ENCODE measurements around the gene PBX2.
A peak's percentile ranks its signal among the peaks of the same experiment; 100 is the strongest.
"Not testable (repeated sequence)": the region's sequence is repeated elsewhere in the genome, so short reads cannot be mapped to it uniquely, and the experiment has no call there.

Gene PBX2

DNA sequence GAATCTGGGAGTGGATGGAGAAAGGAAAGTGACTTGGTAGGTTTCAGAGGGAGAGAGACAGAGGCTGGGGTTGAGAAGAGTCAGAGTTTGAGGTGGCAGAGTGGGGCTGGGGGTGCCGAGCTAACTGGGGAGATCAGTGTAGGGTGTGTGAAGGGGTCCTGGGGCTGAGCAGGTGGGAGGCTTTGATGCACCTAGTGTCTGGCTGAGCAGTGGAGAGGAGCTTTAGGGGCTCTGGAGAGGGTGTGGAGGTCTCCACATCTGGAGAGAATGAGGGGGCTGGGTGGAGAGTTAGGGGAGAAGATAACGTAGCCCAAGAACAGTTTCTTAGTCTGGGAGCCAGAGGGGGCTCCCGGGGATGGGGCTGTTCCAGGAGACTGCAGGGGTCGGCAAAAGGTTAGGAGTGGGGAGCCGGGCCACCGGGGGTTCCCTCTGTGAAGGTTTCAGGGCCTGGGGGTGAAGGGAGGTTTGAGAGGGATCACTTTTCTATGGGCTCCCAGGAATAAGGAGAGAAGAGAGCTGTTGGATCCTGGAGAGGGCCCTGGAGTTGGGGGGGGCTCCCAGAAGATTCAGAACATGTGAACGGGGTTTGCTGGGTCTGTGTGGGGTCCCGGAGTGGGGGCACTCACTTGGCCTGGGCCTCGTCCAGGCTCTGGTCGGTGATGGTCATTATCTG lies 797 bp downstream of the PBX2 start:
- H3K36me3 Mint-ChIP-seq (ENCODE audit: insufficient read depth), result peaks cover 49% of the 10 kb centered on the region
- H3K27me3 Mint-ChIP-seq, result no peaks in the 10 kb centered on the region
- H3K4me3 Mint-ChIP-seq, result peak overlapping the region; percentile 98
- H3K9me3 Mint-ChIP-seq, result no peaks in the 10 kb centered on the region
- no peak for DNase-seq (ENCODE audit: low spot score in 2 of 2)
- H3K4me1 Mint-ChIP-seq, result peaks cover 71% of the 10 kb centered on the region
- peak overlapping the region; percentile 98 for H3K27ac Mint-ChIP-seq (ENCODE audit: low read depth)
- ATAC-seq (replicated peaks; ENCODE audit: extremely low read depth, poor library complexity, severe bottlenecking), result no peak

DNA sequence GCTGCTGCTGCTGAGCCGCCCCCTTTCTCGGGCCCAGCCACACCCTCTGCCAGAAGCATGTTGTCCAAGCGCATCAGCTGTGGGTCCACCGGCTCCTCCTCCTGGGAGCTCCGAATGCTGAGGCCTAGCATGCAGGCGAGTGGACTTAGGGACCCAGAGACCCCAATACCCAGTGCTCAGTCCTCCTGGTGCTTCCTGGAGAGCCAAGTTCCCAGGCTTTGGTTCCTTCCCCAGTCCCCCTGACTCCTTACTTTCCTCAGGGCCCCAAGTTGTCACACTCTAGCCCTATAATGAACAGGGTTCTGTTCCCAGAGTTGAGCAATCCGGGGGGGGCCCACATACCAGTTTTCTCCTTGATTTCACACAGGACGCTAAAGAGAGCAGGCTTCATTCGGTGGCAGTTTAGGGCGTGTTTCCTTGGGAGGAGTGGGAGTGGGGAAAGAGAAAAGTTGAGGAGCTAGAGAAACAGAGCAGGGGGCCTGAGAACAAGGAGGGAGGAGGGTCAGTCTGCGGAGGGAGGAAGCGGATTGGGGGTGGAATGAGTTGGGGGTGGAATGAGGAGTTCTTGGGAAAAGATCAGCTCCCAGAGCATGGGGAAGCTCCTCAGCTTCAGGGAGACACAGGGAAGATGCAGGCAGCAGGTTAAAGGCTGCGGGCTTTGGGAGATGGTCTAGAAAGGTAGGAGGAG lies 1.5 kb downstream of the PBX2 start:
- Mint-ChIP-seq H3K27me3 (no peaks in the 10 kb centered on the region), H3K4me3 (peak overlapping the region; percentile 98), H3K36me3 (ENCODE audit: insufficient read depth) (peaks cover 49% of the 10 kb centered on the region), H3K9me3 (no peaks in the 10 kb centered on the region), H3K4me1 (peaks cover 64% of the 10 kb centered on the region), H3K27ac (ENCODE audit: low read depth) (peak overlapping the region; percentile 98)
- DNase-seq (ENCODE audit: low spot score in 2 of 2) (no peak), ATAC-seq (replicated peaks; ENCODE audit: extremely low read depth, poor library complexity, severe bottlenecking) (no peak)

DNA sequence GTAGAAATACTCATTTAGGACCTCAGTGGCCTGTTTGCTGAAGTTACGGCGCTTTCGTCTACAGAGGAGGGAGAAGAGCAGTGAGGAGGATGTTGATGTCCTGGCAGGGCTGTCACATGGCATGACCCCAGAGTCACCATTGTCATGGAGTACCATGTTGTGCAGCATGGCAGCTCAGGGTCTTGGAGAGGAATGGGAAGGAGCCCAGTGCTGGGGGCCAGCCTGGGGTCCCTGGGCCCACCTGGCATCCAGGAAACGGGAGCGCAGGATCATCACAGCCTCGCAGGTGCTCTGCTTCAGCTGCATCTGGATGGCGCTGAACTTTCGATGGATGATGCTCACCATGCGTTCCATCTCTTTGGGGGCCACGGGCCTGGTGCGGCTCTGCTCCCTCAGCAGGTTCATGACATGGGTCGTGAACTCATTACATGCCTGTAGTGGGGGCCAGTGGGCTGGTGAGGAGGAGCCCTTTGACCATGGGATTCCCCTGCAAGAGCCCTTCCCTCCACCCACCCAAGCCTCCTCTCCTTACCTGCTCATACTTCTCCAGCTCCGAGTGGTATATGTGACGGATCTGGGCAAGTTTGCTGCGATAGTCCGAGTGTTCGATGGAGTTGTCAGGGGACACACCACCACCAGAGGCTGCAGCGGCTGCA lies 2.1 kb downstream of the PBX2 start:
- Mint-ChIP-seq H3K4me1 (peaks cover 57% of the 10 kb centered on the region), H3K36me3 (ENCODE audit: insufficient read depth) (peaks cover 48% of the 10 kb centered on the region), H3K27ac (ENCODE audit: low read depth) (peak overlapping the region; percentile 98), H3K4me3 (peak overlapping the region; percentile 98)
- not testable (repeated sequence) for DNase-seq (ENCODE audit: low spot score in 2 of 2); ATAC-seq (replicated peaks; ENCODE audit: extremely low read depth, poor library complexity, severe bottlenecking); H3K27me3 Mint-ChIP-seq; H3K9me3 Mint-ChIP-seq

DNA sequence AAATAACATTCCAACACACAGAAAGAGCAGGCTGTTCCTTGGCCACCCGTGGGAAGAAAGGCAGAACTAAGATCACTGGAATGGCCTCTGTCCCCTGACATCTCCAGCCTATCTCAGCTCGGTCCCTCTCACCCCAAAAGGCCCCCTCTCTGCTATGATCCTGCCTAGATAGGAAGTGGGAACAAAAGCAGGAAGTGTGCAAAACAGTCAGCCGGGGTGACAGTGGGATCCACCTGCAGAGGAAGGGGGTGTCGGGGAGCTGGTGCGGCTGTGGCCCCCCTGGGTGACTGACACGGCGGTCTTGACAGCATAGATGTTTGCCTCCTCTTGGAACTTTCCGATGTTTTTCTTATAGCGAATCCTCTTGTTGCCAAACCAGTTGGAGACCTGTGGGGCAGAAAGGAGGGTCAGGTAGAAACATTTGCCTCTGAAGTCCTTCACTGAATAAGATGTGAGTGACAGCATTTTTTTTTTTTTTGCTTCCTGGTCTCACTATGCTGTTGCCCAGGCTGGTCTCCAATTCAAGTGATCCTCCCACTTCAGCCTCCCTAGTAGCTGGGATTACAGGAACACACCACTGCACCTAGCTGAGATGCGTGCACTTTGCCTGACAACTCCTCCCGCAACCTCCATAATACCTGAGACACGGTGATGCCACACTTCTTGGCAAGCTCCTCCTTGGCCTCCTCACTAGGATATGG lies 2.8 kb downstream of the PBX2 start:
- Mint-ChIP-seq H3K36me3 (ENCODE audit: insufficient read depth) (peaks cover 44% of the 10 kb centered on the region), H3K27me3 (no peaks in the 10 kb centered on the region), H3K4me3 (peak overlapping the region; percentile 98), H3K4me1 (peaks cover 50% of the 10 kb centered on the region), H3K9me3 (no peaks in the 10 kb centered on the region), H3K27ac (ENCODE audit: low read depth) (peak overlapping the region; percentile 98)
- ATAC-seq (replicated peaks; ENCODE audit: extremely low read depth, poor library complexity, severe bottlenecking), result no peak
- DNase-seq (ENCODE audit: low spot score in 2 of 2), result no peak

DNA sequence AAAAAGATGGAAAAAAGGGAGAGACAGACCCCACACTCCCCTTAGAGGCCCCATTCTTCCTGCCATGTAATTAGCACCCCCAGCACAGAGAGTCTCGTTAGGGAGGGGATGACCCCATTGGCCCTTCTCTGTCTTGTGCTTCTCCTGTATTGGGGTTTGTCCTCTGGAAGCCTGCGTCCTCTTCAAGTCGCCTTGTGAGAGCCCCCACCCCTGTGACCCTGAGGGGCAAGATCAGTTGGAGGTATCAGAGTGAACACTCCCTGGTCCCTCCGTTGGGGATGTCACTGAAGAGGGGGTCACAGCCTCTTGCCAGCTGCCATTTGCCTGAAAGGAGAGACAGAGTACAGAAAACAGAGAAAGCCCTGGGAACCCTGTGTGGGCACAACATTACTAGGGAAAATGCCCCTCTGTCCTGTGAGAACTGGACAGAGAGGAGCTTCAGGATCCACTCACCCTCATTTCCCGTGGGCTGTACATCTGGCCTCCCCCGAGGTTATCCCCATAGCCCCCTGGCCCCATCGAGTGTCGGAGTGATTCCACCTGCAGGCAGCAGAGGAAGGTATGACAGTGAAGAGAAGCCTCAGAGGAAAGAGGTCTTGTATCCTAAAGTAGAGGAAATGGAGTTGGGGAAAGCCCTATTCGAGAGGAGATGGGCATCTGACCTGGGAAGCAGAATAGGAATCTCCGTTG lies 3.7 kb downstream of the PBX2 start:
- not testable (repeated sequence) for ATAC-seq (replicated peaks; ENCODE audit: extremely low read depth, poor library complexity, severe bottlenecking); H3K9me3 Mint-ChIP-seq; H3K27me3 Mint-ChIP-seq; DNase-seq (ENCODE audit: low spot score in 2 of 2)
- peaks cover 41% of the 10 kb centered on the region for H3K36me3 Mint-ChIP-seq (ENCODE audit: insufficient read depth)
- peaks cover 46% of the 10 kb centered on the region for H3K4me1 Mint-ChIP-seq
- peak overlapping the region; percentile 76 for H3K27ac Mint-ChIP-seq (ENCODE audit: low read depth)
- peak overlapping the region; percentile 98 for H3K4me3 Mint-ChIP-seq

DNA sequence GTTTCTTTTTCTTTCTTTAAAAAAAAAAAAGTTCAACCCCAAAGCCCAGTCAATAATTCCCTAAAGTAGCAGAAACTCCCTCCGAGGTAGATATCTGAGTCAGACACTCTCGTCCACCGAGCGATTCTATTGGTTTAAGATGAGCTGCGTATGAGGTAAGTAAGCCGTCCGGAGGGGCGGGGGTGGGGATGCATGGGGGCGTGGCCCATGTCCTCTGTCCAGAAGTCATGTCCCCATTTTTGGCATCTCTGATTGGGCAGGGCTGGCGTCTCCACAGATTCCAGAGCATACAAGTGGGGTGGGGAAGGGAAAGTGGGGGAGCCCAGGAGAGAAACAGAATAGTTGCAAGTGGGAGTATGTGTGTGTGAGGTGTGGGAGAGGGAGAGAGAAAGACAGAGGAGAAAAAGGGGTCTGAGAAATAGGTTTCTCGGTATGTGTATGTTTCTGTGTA lies 4.3 kb downstream of the PBX2 start:
- not testable (repeated sequence) for DNase-seq (ENCODE audit: low spot score in 2 of 2); H3K9me3 Mint-ChIP-seq; H3K27me3 Mint-ChIP-seq
- peaks cover 44% of the 10 kb centered on the region for H3K36me3 Mint-ChIP-seq (ENCODE audit: insufficient read depth)
- H3K4me1 Mint-ChIP-seq, result peaks cover 45% of the 10 kb centered on the region
- H3K4me3 Mint-ChIP-seq, result peak overlapping the region; percentile 98
- H3K27ac Mint-ChIP-seq (ENCODE audit: low read depth), result peak overlapping the region; percentile 76
- ATAC-seq (replicated peaks; ENCODE audit: extremely low read depth, poor library complexity, severe bottlenecking), result peak; percentile 65

DNA sequence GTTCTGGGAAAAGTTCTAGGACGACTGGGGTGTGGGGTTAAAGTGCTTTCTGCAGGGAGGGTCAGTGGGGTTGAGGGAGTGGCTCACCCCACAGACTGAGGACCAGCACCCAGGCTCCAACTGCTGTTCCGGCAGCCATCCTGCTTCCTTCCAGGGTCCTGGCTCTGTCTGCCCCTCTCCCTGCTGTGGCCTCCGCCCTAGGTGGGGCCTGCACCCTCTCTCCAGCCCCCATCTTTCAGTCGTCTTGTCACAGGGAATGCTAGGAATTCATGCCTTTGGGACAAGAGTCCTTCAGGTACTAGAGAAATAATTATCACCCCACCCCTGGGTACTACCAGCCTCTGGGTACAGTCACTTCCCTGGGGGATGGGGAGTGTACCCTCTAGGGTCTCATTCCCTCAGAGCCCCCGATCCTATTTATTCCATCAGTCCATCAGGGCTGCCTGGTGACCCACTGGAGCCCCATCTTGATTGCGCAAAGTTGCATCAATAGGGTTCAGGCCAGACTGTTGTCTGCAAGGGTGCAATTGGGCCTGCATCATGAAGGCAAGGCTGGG lies 5.8 kb downstream of the PBX2 start, which contains the start of gene AGER:
Gene AGER (minus strand): TSS at position 170 of the 557 bp plus-strand sequence. CDS start 31 bp downstream, at position 139.
- DNase-seq (ENCODE audit: low spot score in 2 of 2), result no peak
- H3K4me1 Mint-ChIP-seq, result peaks cover 52% of the 10 kb centered on the region
- H3K4me3 Mint-ChIP-seq, result no peak within 1 kb of the TSS

DNA sequence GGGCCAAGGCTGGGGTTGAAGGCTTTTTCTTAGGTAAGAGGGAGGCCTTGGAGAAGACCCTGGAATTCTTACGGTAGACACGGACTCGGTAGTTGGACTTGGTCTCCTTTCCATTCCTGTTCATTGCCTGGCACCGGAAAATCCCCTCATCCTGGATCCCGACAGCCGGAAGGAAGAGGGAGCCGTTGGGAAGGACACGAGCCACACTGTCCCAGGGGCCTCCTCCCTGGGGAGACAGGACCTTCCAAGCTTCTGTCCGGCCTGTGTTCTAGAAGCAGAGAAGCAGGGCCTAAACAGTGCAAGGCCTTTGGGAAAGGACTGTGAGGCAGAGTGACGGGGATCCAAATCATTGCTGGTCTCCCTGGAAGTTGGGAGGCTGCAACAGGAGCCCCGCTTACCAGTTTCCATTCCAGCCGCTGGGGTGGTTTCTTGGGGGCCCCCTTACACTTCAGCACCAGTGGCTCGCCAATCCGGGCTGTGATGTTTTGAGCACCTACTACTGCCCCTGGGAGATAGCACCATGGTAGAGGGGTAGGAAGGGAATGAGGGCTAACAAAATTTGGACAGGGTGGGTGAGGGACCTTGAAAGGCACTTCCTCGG lies 6.4 kb downstream of the PBX2 start:
- Mint-ChIP-seq H3K4me1 (peaks cover 52% of the 10 kb centered on the region), H3K27ac (ENCODE audit: low read depth) (no peak overlapping the region), H3K27me3 (no peaks in the 10 kb centered on the region), H3K36me3 (ENCODE audit: insufficient read depth) (peaks cover 47% of the 10 kb centered on the region), H3K4me3 (no peak overlapping the region), H3K9me3 (no peaks in the 10 kb centered on the region)
- ATAC-seq (replicated peaks; ENCODE audit: extremely low read depth, poor library complexity, severe bottlenecking) (no peak), DNase-seq (ENCODE audit: low spot score in 2 of 2) (no peak)

More for the DNA sequence above, 5.8 kb downstream of the PBX2 start, which contains the start of gene AGER:
- H3K27me3 Mint-ChIP-seq, result no peaks in the 10 kb centered on the region
- peaks cover 51% of the 10 kb centered on the region for H3K36me3 Mint-ChIP-seq (ENCODE audit: insufficient read depth)
- ATAC-seq (replicated peaks; ENCODE audit: extremely low read depth, poor library complexity, severe bottlenecking), result no peak
- peak within 1 kb of the TSS; percentile 76 for H3K27ac Mint-ChIP-seq (ENCODE audit: low read depth)
- no peaks in the 10 kb centered on the region for H3K9me3 Mint-ChIP-seq

DNA sequence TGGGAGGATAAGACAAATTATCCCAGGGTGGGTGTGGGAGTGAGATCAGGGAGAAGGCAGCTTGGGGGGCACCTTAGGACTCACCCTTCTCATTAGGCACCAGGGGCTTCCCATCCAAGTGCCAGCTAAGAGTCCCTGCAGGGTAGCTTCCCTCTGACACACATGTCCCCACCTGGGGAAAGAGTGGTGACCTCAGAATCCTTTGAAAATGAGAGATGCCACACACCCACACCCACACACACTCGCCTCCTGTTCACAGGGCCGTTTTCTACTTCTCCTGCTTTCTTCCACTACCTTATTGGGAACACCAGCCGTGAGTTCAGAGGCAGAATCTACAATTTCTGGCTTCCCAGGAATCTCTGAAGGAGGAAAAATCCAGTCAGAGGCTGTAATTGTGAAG lies 7.0 kb downstream of the PBX2 start:
- Mint-ChIP-seq H3K27ac (ENCODE audit: low read depth) (no peak overlapping the region), H3K4me3 (no peak overlapping the region), H3K27me3 (no peaks in the 10 kb centered on the region), H3K4me1 (peaks cover 54% of the 10 kb centered on the region), H3K36me3 (ENCODE audit: insufficient read depth) (peaks cover 47% of the 10 kb centered on the region), H3K9me3 (no peaks in the 10 kb centered on the region)
- no peak for DNase-seq (ENCODE audit: low spot score in 2 of 2)
- ATAC-seq (replicated peaks; ENCODE audit: extremely low read depth, poor library complexity, severe bottlenecking), result no peak

DNA sequence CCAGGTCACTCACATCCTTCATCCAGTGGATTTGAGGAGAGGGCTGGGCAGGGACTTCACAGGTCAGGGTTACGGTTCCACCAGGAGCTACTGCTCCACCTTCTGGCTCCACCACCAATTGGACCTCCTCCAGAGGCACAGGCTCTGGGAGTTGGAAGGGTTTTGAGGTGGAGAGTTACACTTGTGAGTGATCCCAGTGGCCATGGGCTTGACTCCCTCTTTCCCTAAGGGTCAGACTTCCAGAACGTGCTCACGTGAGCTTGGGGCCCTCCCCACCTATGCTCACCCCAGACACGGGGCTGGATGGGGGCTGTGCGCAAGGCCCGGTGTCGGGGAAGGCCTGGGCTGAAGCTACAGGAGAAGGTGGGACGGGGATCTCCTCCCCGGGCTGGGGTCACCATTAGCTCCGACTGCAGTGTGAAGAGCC lies 7.4 kb downstream of the PBX2 start:
- Mint-ChIP-seq H3K36me3 (ENCODE audit: insufficient read depth) (peaks cover 46% of the 10 kb centered on the region), H3K4me3 (no peak overlapping the region), H3K9me3 (no peaks in the 10 kb centered on the region), H3K4me1 (peaks cover 54% of the 10 kb centered on the region), H3K27me3 (no peaks in the 10 kb centered on the region), H3K27ac (ENCODE audit: low read depth) (no peak overlapping the region)
- DNase-seq (ENCODE audit: low spot score in 2 of 2), result no peak
- no peak for ATAC-seq (replicated peaks; ENCODE audit: extremely low read depth, poor library complexity, severe bottlenecking)

DNA sequence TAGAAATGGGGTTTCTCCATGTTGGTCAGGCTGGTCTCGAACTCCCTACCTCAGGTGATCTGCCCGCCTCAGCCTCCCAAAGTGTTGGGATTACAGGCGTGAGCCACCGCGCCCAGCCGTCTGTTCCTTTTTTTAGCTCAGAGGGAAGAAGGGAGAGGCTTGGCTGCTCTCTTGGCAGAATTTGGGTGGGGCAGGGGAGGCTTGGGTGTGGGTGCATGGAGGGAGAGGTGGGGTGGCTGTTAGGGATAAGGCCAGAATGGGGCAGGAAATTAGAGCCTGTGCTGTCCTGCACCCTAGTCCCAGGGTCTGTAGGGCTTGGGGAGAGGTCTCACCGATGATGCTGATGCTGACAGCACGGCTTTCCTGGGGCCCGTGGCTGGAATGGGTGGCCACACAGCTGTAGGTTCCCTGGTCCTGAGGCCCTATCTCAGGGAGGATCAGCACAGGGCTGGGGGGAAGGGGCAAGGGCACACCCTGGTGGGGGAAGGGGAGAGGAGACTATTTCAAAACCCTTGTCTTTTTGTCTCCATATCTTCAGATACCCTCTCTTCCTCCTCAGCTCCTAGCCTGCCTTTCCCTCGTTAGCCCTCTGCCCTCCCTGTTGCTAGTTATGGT lies 8.0 kb downstream of the PBX2 start:
- Mint-ChIP-seq H3K4me1 (peaks cover 54% of the 10 kb centered on the region), H3K36me3 (ENCODE audit: insufficient read depth) (peaks cover 44% of the 10 kb centered on the region), H3K27ac (ENCODE audit: low read depth) (no peak overlapping the region), H3K27me3 (no peaks in the 10 kb centered on the region), H3K9me3 (no peaks in the 10 kb centered on the region), H3K4me3 (no peak overlapping the region)
- ATAC-seq (replicated peaks; ENCODE audit: extremely low read depth, poor library complexity, severe bottlenecking), result no peak
- DNase-seq (ENCODE audit: low spot score in 2 of 2), result no peak

All from central memory CD8-positive, alpha-beta T cell (primary cell).